ENCODE measurements around the gene PTPRO. TPM values are rescaled to one million over a fixed set of nuclear protein-coding genes. Genes with fewer than 3 reads are reported as not detected.

Gene PTPRO
- total RNA-seq, 2 donors from 2014 or later = 26.1 to 28.3 TPM

- intact Hi-C loops (cut with DNase I) = loop anchor here (5.0 kb wide), 1 partner anchor 185 kb away; the partner anchor contains the start of gene EPS8
- DNase-seq = no peak
- no peak overlapping the region for H3K9ac ChIP-seq (ENCODE audit: low read depth in 2 of 2, low read length in 2 of 2)
Observed at GRCh38 chr12:15602051-15602672, 279.9 kb downstream of the PTPRO start.

GRCh38 chr12:15603474-15604085, 281.3 kb downstream of the PTPRO start:
- DNase-seq = no peak
- no peak for TF ChIP-seq CTCF (IDR thresholded peaks at IDR 0.05)
- H3K27ac ChIP-seq = no peak overlapping the region
- H3K9me3 ChIP-seq = no peaks in the 10 kb centered on the region
- no peak overlapping the region for H3K4me3 ChIP-seq
- no peaks in the 10 kb centered on the region for H3K36me3 ChIP-seq
- no peaks in the 10 kb centered on the region for H3K27me3 ChIP-seq
- no peak overlapping the region for H3K9ac ChIP-seq (ENCODE audit: low read depth in 2 of 2, low read length in 2 of 2)
- intact Hi-C loops (cut with DNase I) = loop anchor here (5.0 kb wide), 1 partner anchor 184 kb away; the partner anchor contains the start of gene EPS8
- H3K4me1 ChIP-seq = peaks cover 5% of the 10 kb centered on the region

More at GRCh38 chr12:15602051-15602672, 279.9 kb downstream of the PTPRO start:
- no peak for TF ChIP-seq CTCF (IDR thresholded peaks at IDR 0.05)
- no peaks in the 10 kb centered on the region for H3K36me3 ChIP-seq
- peaks cover 5% of the 10 kb centered on the region for H3K4me1 ChIP-seq
- no peaks in the 10 kb centered on the region for H3K27me3 ChIP-seq
- H3K4me3 ChIP-seq = no peak overlapping the region
- H3K27ac ChIP-seq = no peak overlapping the region
- no peaks in the 10 kb centered on the region for H3K9me3 ChIP-seq

GRCh38 chr12:15605881-15606590, 283.7 kb downstream of the PTPRO start:
- no peaks in the 10 kb centered on the region for H3K27me3 ChIP-seq
- no peak overlapping the region for H3K9ac ChIP-seq (ENCODE audit: low read depth in 2 of 2, low read length in 2 of 2)
- no peak overlapping the region for H3K27ac ChIP-seq
- DNase-seq = no peak
- no peaks in the 10 kb centered on the region for H3K9me3 ChIP-seq
- no peak for TF ChIP-seq CTCF (IDR thresholded peaks at IDR 0.05)
- H3K36me3 ChIP-seq = no peaks in the 10 kb centered on the region
- intact Hi-C loops (cut with DNase I) = no loop called here
- H3K4me3 ChIP-seq = no peak overlapping the region
- H3K4me1 ChIP-seq = no peaks in the 10 kb centered on the region

- H3K9me3 ChIP-seq = no peaks in the 10 kb centered on the region
- H3K27ac ChIP-seq = no peak overlapping the region
- DNase-seq = no peak
- no peaks in the 10 kb centered on the region for H3K36me3 ChIP-seq
- no peaks in the 10 kb centered on the region for H3K27me3 ChIP-seq
- H3K4me3 ChIP-seq = no peak overlapping the region
- H3K9ac ChIP-seq (ENCODE audit: low read depth in 2 of 2, low read length in 2 of 2) = no peak overlapping the region
- TF ChIP-seq CTCF (IDR thresholded peaks at IDR 0.05) = no peak
- H3K4me1 ChIP-seq = no peaks in the 10 kb centered on the region
- intact Hi-C loops (cut with DNase I) = no loop called here
Observed at GRCh38 chr12:15608406-15608805, 286.1 kb downstream of the PTPRO start.

GRCh38 chr12:15608941-15609340, 286.6 kb downstream of the PTPRO start:
- Histone ChIP-seq H3K9ac (ENCODE audit: low read depth in 2 of 2, low read length in 2 of 2) (no peak overlapping the region), H3K4me3 (no peak overlapping the region), H3K36me3 (no peaks in the 10 kb centered on the region), H3K4me1 (no peaks in the 10 kb centered on the region), H3K9me3 (no peaks in the 10 kb centered on the region), H3K27me3 (no peaks in the 10 kb centered on the region), H3K27ac (no peak overlapping the region)
- no peak for DNase-seq
- intact Hi-C loops (cut with DNase I) = no loop called here
- TF ChIP-seq CTCF (IDR thresholded peaks at IDR 0.05) = no peak
